Keratinocyte (primary cell): ENCODE data around the gene IGFL4. TPM values are rescaled to one million over a fixed set of nuclear protein-coding genes. Genes with fewer than 3 reads are reported as not detected.
"Not testable (repeated sequence)": the region's sequence is repeated elsewhere in the genome, so short reads cannot be mapped to it uniquely, and the experiment has no call there.

Source experiments
- DNase-seq: peaks from one replicate; pipeline ENCODE4 v3.0.0-alpha.2; 2011; ENCODE audit warnings: low read depth, missing footprints, low spot score
- FAIRE-seq: peaks from 2 replicates; lab custom pipeline; 2011; peaks lifted over from hg19 to GRCh38; lab: Jason Lieb, UNC
- H2AFZ ChIP-seq: 2 replicates; pipeline ENCODE4 v1.6.0; 2012; ENCODE audit warnings: low read length, control low read depth, inconsistent platforms; ENCODE audit not compliant: control insufficient read depth
- H3K27ac ChIP-seq: 2 replicates; pipeline ENCODE4 v1.5.1; 2011; ENCODE audit warnings: low read length; ENCODE audit not compliant: control insufficient read depth, insufficient read depth
- H3K27me3 ChIP-seq: 3 replicates; pipeline ENCODE4 v1.6.0; 2011; ENCODE audit warnings: low read length; ENCODE audit not compliant: control insufficient read depth, insufficient read depth; ENCODE audit errors: extremely low read depth
- H3K36me3 ChIP-seq, 2 experiments: 2 replicates in 1 of 2; 3 replicates in 1 of 2; pipeline ENCODE4 v1.5.1; 2011; ENCODE audit warnings: low read length in 2 of 2, mild to moderate bottlenecking in 1 of 2; ENCODE audit not compliant: control insufficient read depth in 2 of 2, insufficient read depth in 2 of 2; ENCODE audit errors: extremely low read depth in 1 of 2
- H3K4me1 ChIP-seq: 3 replicates; pipeline ENCODE4 v1.5.1; 2011; ENCODE audit warnings: low read length; ENCODE audit not compliant: control insufficient read depth, insufficient read depth; ENCODE audit errors: extremely low read depth
- H3K4me2 ChIP-seq: 3 replicates; pipeline ENCODE4 v1.6.0; 2011; ENCODE audit warnings: low read depth, low read length; ENCODE audit not compliant: control insufficient read depth, insufficient read depth; ENCODE audit errors: extremely low read depth
- H3K4me3 ChIP-seq, 3 experiments: fragments of 200-600 bp in 1 of 3; sonication (generic) in 1 of 3; 2 replicates in 2 of 3; 3 replicates in 1 of 3; pipeline ENCODE4 v1.5.1; 2011 to 2016; ENCODE audit warnings: low read length in 3 of 3, mild to moderate bottlenecking in 3 of 3, control low read depth in 2 of 3, inconsistent platforms in 1 of 3, low read depth in 1 of 3, mixed read lengths in 1 of 3, mixed run types in 1 of 3, moderate library complexity in 1 of 3; ENCODE audit not compliant: control insufficient read depth in 2 of 3, insufficient read depth in 2 of 3; ENCODE audit errors: extremely low read depth in 1 of 3
- H3K79me2 ChIP-seq: 2 replicates; pipeline ENCODE4 v1.6.0; 2012; ENCODE audit warnings: low read length; ENCODE audit not compliant: control insufficient read depth, insufficient read depth
- H3K9ac ChIP-seq: 3 replicates; pipeline ENCODE4 v1.6.0; 2011; ENCODE audit warnings: low read length; ENCODE audit not compliant: control insufficient read depth, insufficient read depth; ENCODE audit errors: extremely low read depth
- H3K9me1 ChIP-seq: 3 replicates; pipeline ENCODE4 v1.6.0; 2011; ENCODE audit warnings: low read length; ENCODE audit not compliant: control insufficient read depth, insufficient read depth; ENCODE audit errors: extremely low read depth
- H3K9me3 ChIP-seq: 2 replicates; pipeline ENCODE4 v1.5.1; 2012; ENCODE audit warnings: low read depth, low read length; ENCODE audit not compliant: control insufficient read depth
- H4K20me1 ChIP-seq: 3 replicates; pipeline ENCODE4 v1.6.0; 2011; ENCODE audit warnings: low read length; ENCODE audit not compliant: control insufficient read depth, insufficient read depth; ENCODE audit errors: extremely low read depth
- EZH2 ChIP-seq: IDR thresholded peaks from one replicate; pipeline ENCODE4 v1.6.1; 2012; ENCODE audit warnings: inconsistent platforms, mild to moderate bottlenecking, low read length, moderate library complexity
- dilution Hi-C: fragments of 300-500 bp; cut with MboI; formaldehyde crosslinking; loops from one replicate; pipeline ENCODE4 v1.7.0; 2020; ENCODE audit warnings: low sequenced_read_pairs; ENCODE audit not compliant: extremely low pct_ligation_motif_present
- polyA plus RNA-seq, 5 experiments: library from polyadenylated mRNA; depleted of rRNA in 3 of 5; stranded (reverse) in 3 of 5; stranded (forward) in 1 of 5; unstranded in 1 of 5; fragments of >200 nt; gene quantifications; 1 replicate in 1 of 5; 2 replicates in 3 of 5; 3 replicates in 1 of 5; pipeline versions ENCODE4 v1.2.1 to v1.2.3, GENCODE V29; 2011 to 2012; ENCODE audit warnings: missing spikeins in 2 of 5, low read depth in 1 of 5, low replicate concordance in 1 of 5
- TF ChIP-seq, protein P1 (sequence below), 3 experiments: IDR thresholded peaks in 1 of 3; conservative IDR thresholded peaks in 1 of 3; optimal IDR thresholded peaks in 1 of 3; 2 replicates in 2 of 3; 3 replicates in 1 of 3; pipeline versions ENCODE3 to v1.5.1; 2011; ENCODE audit warnings: low read length in 3 of 3, mild to moderate bottlenecking in 3 of 3, moderate library complexity in 2 of 3, control low read depth in 1 of 3, inconsistent platforms in 1 of 3; ENCODE audit not compliant: insufficient read depth in 2 of 3; ENCODE audit errors: extremely low read depth in 1 of 3

IGFL4 gene
- polyA plus RNA-seq, 1 donor (not counting 4 experiments of a cell fraction or from before 2014, with no cell fraction given): not detected

DNA sequence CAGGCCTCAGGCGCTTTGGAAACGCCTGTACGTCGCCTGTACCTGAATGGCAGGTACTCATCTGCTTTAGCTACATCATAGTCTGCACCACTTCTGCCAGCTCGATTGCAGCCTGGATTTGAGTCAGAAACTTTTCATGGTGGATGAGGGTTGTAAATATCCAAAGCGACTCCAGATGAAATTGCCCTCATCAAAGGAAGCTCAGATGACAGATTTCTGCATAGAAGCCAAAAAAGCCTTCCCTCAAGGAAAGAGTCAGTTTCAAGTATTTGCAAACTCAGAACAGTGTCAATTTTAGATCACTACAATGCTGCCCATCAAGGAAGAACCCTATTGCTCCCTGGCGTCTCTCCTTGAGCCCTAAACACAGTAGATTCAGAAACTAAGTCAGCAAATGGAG is 38.8 kb upstream of the IGFL4 start:
- H3K9me1 ChIP-seq: no peaks in the 10 kb centered on the region
- dilution Hi-C loops: no loop called here
- H4K20me1 ChIP-seq: no peaks in the 10 kb centered on the region
- peak overlapping the region; percentile 65 for H3K9ac ChIP-seq
- H3K4me2 ChIP-seq: peak overlapping the region; percentile 85
- peaks cover 40% of the 10 kb centered on the region for H3K4me1 ChIP-seq
- peaks cover 3% of the 10 kb centered on the region for H3K9me3 ChIP-seq
- H3K27me3 ChIP-seq: peaks cover 27% of the 10 kb centered on the region
- H2AFZ ChIP-seq: peak overlapping the region; percentile 95
- peak overlapping the region; percentile 77 for H3K27ac ChIP-seq
- DNase-seq (no peak), FAIRE-seq (peak; percentile 41)
- H3K79me2 ChIP-seq: no peaks in the 10 kb centered on the region
- TF ChIP-seq, protein P1, sequence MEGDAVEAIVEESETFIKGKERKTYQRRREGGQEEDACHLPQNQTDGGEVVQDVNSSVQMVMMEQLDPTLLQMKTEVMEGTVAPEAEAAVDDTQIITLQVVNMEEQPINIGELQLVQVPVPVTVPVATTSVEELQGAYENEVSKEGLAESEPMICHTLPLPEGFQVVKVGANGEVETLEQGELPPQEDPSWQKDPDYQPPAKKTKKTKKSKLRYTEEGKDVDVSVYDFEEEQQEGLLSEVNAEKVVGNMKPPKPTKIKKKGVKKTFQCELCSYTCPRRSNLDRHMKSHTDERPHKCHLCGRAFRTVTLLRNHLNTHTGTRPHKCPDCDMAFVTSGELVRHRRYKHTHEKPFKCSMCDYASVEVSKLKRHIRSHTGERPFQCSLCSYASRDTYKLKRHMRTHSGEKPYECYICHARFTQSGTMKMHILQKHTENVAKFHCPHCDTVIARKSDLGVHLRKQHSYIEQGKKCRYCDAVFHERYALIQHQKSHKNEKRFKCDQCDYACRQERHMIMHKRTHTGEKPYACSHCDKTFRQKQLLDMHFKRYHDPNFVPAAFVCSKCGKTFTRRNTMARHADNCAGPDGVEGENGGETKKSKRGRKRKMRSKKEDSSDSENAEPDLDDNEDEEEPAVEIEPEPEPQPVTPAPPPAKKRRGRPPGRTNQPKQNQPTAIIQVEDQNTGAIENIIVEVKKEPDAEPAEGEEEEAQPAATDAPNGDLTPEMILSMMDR (optimal IDR thresholded peaks at IDR 0.05 in 1 of 3, IDR thresholded peaks at IDR 0.05 in 1 of 3, conservative IDR thresholded peaks at IDR 0.05 in 1 of 3; ENCODE audit: extremely low read depth in 1 of 3, insufficient read depth in 2 of 3, low read length in 3 of 3): no peak
- TF ChIP-seq EZH2: no peak
- no peaks in the 10 kb centered on the region for H3K36me3 ChIP-seq
- peak overlapping the region; percentile 43 to 70 (median 54) for H3K4me3 ChIP-seq

DNA sequence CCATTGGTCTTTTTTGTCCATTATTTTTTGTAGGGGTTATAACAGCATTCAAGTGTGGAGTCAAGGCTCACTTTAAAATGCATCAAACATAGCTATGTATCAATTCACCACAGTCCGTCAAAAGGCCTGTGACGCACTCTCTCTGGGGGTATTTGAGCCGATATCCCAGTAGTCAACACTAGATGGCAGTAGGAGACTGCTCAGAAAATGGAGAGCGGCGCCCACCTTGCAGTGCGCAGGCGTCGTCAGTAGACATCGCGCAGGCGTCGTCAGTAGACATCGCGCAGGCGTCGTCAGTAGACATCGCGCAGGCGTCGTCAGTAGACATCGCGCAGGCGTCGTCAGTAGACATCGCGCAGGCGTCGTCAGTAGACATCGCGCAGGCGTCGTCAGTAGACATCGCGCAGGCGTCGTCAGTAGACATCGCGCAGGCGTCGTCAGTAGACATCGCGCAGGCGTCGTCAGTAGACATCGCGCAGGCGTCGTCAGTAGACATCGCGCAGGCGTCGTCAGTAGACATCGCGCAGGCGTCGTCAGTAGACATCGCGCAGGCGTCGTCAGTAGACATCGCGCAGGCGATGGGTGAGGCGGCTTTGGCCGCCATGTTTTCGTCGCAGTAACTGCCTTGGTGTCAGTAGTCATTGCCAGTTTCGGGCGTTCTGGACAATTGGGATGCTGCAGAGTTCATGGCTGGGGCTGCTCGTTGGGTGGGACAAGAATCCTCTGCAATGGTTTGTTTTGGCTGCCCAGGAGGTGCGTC is 38.0 kb upstream of the IGFL4 start:
- TF ChIP-seq, protein P1 (optimal IDR thresholded peaks at IDR 0.05 in 1 of 3, IDR thresholded peaks at IDR 0.05 in 1 of 3, conservative IDR thresholded peaks at IDR 0.05 in 1 of 3; ENCODE audit: extremely low read depth in 1 of 3, insufficient read depth in 2 of 3, low read length in 3 of 3): peak; percentile 69 to 81 (median 70)
- Histone ChIP-seq H3K4me2 (peak overlapping the region; percentile 85), H3K27ac (peak overlapping the region; percentile 77), H3K27me3 (peaks cover 28% of the 10 kb centered on the region), H3K9ac (peak overlapping the region; percentile 65), H3K4me1 (peaks cover 40% of the 10 kb centered on the region), H2AFZ (peak overlapping the region; percentile 95), H3K4me3 (peak overlapping the region; percentile 43 to 70 (median 54))
- H3K9me3 ChIP-seq, H3K79me2 ChIP-seq, H4K20me1 ChIP-seq, dilution Hi-C loops, H3K9me1 ChIP-seq, H3K36me3 ChIP-seq: not testable (repeated sequence)
- DNase-seq (peak; percentile 71), FAIRE-seq (peak; percentile 93)
